Skin of body (tissue), 2 donors: Measurements from ENCODE around the gene ZMYM2. TPM values are rescaled to one million over a fixed set of nuclear protein-coding genes. Genes with fewer than 3 reads are reported as not detected.
"Not testable (repeated sequence)": the region's sequence is repeated elsewhere in the genome, so short reads cannot be mapped to it uniquely, and the experiment has no call there.

Source experiments
- DNase-seq: peaks from one replicate; lab custom pipeline; 2025; lab: John Stamatoyannopoulos, UW
- total RNA-seq: library from RNA; depleted of rRNA; stranded (reverse); fragments of >200 nt; gene quantifications from one replicate; pipeline ENCODE4 v1.2.3, GENCODE V29; 2014

Gene ZMYM2
- total RNA-seq, 1 donor from 2014 or later = 109 TPM

GRCh38 chr13:19982447-19983043, 24.0 kb downstream of the ZMYM2 start:
- DNase-seq = no peak

GRCh38 chr13:19984430-19985218, 26.1 kb downstream of the ZMYM2 start:
- DNase-seq = no peak

- no peak for DNase-seq
Measured at GRCh38 chr13:19985219-19985556, 26.7 kb downstream of the ZMYM2 start.

- DNase-seq = no peak
Measured at GRCh38 chr13:19991531-19991930, 33.0 kb downstream of the ZMYM2 start.

GRCh38 chr13:19993024-19993423, 34.5 kb downstream of the ZMYM2 start:
- DNase-seq = no peak

- no peak for DNase-seq
Measured at GRCh38 chr13:19998960-19999359, 40.4 kb downstream of the ZMYM2 start.

GRCh38 chr13:20000062-20000552, 41.6 kb downstream of the ZMYM2 start:
- no peak for DNase-seq

GRCh38 chr13:20001366-20002190, 43.1 kb downstream of the ZMYM2 start:
- no peak for DNase-seq

GRCh38 chr13:20002787-20003186, 44.3 kb downstream of the ZMYM2 start:
- DNase-seq = no peak

- DNase-seq = no peak
Measured at GRCh38 chr13:20006206-20006605, 47.7 kb downstream of the ZMYM2 start.

GRCh38 chr13:20015763-20016162, 57.2 kb downstream of the ZMYM2 start:
- DNase-seq = no peak

- DNase-seq = no peak
Measured at GRCh38 chr13:20016649-20017364, 58.3 kb downstream of the ZMYM2 start.

GRCh38 chr13:20017365-20017711, 58.8 kb downstream of the ZMYM2 start:
- no peak for DNase-seq

- DNase-seq = no peak
Measured at GRCh38 chr13:20019043-20019442, 60.5 kb downstream of the ZMYM2 start.

GRCh38 chr13:20024702-20025101, 66.2 kb downstream of the ZMYM2 start:
- DNase-seq = no peak

- DNase-seq = no peak
Measured at GRCh38 chr13:20028953-20029352, 70.4 kb downstream of the ZMYM2 start.

GRCh38 chr13:20033486-20033885, 75.0 kb downstream of the ZMYM2 start:
- no peak for DNase-seq

GRCh38 chr13:20035130-20035529, 76.6 kb downstream of the ZMYM2 start:
- DNase-seq = no peak

- no peak for DNase-seq
Measured at GRCh38 chr13:20037908-20038307, 79.4 kb downstream of the ZMYM2 start.

- DNase-seq = not testable (repeated sequence)
Measured at GRCh38 chr13:20042603-20043002, 84.1 kb downstream of the ZMYM2 start.

GRCh38 chr13:20043207-20043925, 84.8 kb downstream of the ZMYM2 start:
- DNase-seq = no peak
